H1 (cell line): Measurements from ENCODE around the gene BCAS3.

Source experiments
- CBX5 ChIP-seq: fragments of 300-800, 300-1000 bp; sonication (generic); IDR thresholded peaks from 2 replicates; pipeline ENCODE4 v1.7.1; 2016; ENCODE audit warnings: antibody characterized with exemption, low read length, low read depth
- CTCF ChIP-seq, 3 experiments: IDR thresholded peaks; 1 replicate in 2 of 3; 2 replicates in 1 of 3; pipeline versions ENCODE4 v1.5.1 to v1.6.1; 2011; ENCODE audit warnings: low read length in 3 of 3, mild to moderate bottlenecking in 3 of 3, inconsistent platforms in 2 of 3, low read depth in 1 of 3, moderate library complexity in 1 of 3; ENCODE audit not compliant: insufficient read depth in 1 of 3; ENCODE audit errors: control extremely low read depth in 1 of 3
- POLR2A ChIP-seq, 2 experiments: IDR thresholded peaks; 1 replicate in 1 of 2; 2 replicates in 1 of 2; pipeline ENCODE4 v1.6.1; 2011; ENCODE audit warnings: low read depth in 2 of 2, low read length in 2 of 2, mild to moderate bottlenecking in 2 of 2; ENCODE audit errors: control extremely low read depth in 1 of 2
- RAD21 ChIP-seq, 2 experiments: IDR thresholded peaks in 1 of 2; conservative IDR thresholded peaks in 1 of 2; 2 replicates each; pipeline ENCODE4 v1.6.1; 2011; ENCODE audit warnings: low read depth in 2 of 2, low read length in 2 of 2, improper control_type of control experiment in 1 of 2, inconsistent platforms in 1 of 2, mild to moderate bottlenecking in 1 of 2, moderate library complexity in 1 of 2
- SRF ChIP-seq: IDR thresholded peaks from 2 replicates; pipeline ENCODE4 v1.6.1; 2011; ENCODE audit warnings: mild to moderate bottlenecking, low read depth, low read length, moderate library complexity
- YY1 ChIP-seq: IDR thresholded peaks from 2 replicates; pipeline ENCODE4 v1.6.1; 2011; ENCODE audit warnings: low read depth, mild to moderate bottlenecking, low read length

DNA sequence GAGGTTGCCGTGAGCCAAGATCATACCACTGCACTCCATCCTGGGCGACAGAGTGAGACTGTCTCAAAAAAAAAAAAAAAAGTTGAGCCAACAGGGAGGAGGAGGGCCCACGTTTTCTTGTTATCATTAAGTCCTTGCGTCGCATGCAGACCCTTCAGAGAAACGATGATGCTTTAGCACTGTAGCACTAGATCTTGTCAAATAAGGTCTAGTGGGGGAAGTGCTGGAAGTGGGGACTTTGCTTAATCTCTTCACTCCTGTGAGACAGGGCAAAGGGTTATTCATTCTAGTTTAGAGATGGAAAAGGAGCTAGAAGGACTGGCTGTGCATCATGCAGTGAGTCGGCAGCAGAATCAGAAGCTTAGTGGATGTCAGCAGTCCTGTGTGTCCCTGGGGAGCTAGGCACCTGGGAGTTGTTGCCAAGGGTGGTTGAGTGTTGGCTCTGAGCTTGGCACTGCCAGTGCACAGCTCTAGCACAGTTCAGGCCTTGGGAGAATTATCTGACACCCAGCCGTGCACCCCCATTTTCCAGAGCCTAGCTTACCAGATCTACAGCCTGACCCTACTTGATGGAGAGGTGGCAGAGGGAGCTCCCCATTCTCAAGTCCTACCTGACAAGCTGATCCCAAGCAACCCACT is 688.5 kb downstream of the BCAS3 start:
- TF ChIP-seq CTCF (IDR thresholded peaks at IDR 0.05; ENCODE audit: control extremely low read depth in 1 of 3, insufficient read depth in 1 of 3, low read depth in 1 of 3, low read length in 3 of 3) (no peak), CBX5 (no peak), RAD21 (IDR thresholded peaks at IDR 0.05 in 1 of 2, conservative IDR thresholded peaks at IDR 0.05 in 1 of 2; ENCODE audit: low read depth in 2 of 2, low read length in 2 of 2) (no peak), POLR2A (IDR thresholded peaks at IDR 0.05; ENCODE audit: control extremely low read depth in 1 of 2, low read depth in 2 of 2, low read length in 2 of 2) (no peak), SRF (no peak), YY1 (no peak)
